Measurements from ENCODE around the gene CNOT8. TPM values are rescaled to one million over a fixed set of nuclear protein-coding genes. Genes with fewer than 3 reads are reported as not detected.
"Not testable (repeated sequence)": the region's sequence is repeated elsewhere in the genome, so short reads cannot be mapped to it uniquely, and the experiment has no call there.

The CNOT8 gene
- total RNA-seq, 1 donor from 2014 or later: 45.6 TPM

GRCh38 chr5:154834053-154834452, 24.4 kb upstream of the CNOT8 start:
- Histone ChIP-seq H3K27me3 (ENCODE audit: insufficient read depth, low read length) (no peaks in the 10 kb centered on the region), H2AFZ (ENCODE audit: low read depth, low read length) (no peak overlapping the region), H3K4me3 (ENCODE audit: insufficient read depth, low read depth, low read length) (no peak overlapping the region), H3K4me2 (ENCODE audit: low read length) (no peak overlapping the region), H3K79me2 (ENCODE audit: insufficient read depth, low read length) (no peaks in the 10 kb centered on the region), H4K20me1 (ENCODE audit: insufficient read depth, low read length) (peaks cover 7% of the 10 kb centered on the region), H3K4me1 (ENCODE audit: insufficient read depth, low read length) (peaks cover 18% of the 10 kb centered on the region), H3K9ac (ENCODE audit: low read length) (no peak overlapping the region), H3K9me3 (ENCODE audit: insufficient read depth, low read depth, low read length) (no peaks in the 10 kb centered on the region), H3K27ac (ENCODE audit: low read depth, low read length) (no peak overlapping the region), H3K36me3 (ENCODE audit: insufficient read depth, low read length) (no peaks in the 10 kb centered on the region)
- Mint-ChIP-seq H3K4me3 (ENCODE audit: unreplicated experiment) (no peak overlapping the region), H3K27me3 (ENCODE audit: low read depth, unreplicated experiment) (no peaks in the 10 kb centered on the region), H3K36me3 (ENCODE audit: low read depth, unreplicated experiment) (peaks cover 16% of the 10 kb centered on the region), H3K4me1 (ENCODE audit: low read depth, unreplicated experiment) (peaks cover 15% of the 10 kb centered on the region), H3K27ac (ENCODE audit: unreplicated experiment) (no peak overlapping the region), H3K9me3 (ENCODE audit: unreplicated experiment) (peaks cover 1% of the 10 kb centered on the region)
- DNase-seq (ENCODE audit: low read depth): no peak
- TF ChIP-seq CTCF (IDR thresholded peaks at IDR 0.05; ENCODE audit: insufficient read depth, low read depth, low read length): no peak
- no peak for TF ChIP-seq EZH2 (IDR thresholded peaks at IDR 0.05; ENCODE audit: insufficient read depth, low read length)
- FAIRE-seq: no peak

GRCh38 chr5:154835701-154836052, 22.8 kb upstream of the CNOT8 start:
- H3K36me3 ChIP-seq (ENCODE audit: insufficient read depth, low read length); H2AFZ ChIP-seq (ENCODE audit: low read depth, low read length); H3K4me3 Mint-ChIP-seq (ENCODE audit: unreplicated experiment); DNase-seq (ENCODE audit: low read depth); H3K27ac ChIP-seq (ENCODE audit: low read depth, low read length); H3K9ac ChIP-seq (ENCODE audit: low read length); H3K9me3 ChIP-seq (ENCODE audit: insufficient read depth, low read depth, low read length); H3K4me3 ChIP-seq (ENCODE audit: insufficient read depth, low read depth, low read length); H4K20me1 ChIP-seq (ENCODE audit: insufficient read depth, low read length); H3K79me2 ChIP-seq (ENCODE audit: insufficient read depth, low read length); H3K27me3 Mint-ChIP-seq (ENCODE audit: low read depth, unreplicated experiment); H3K27ac Mint-ChIP-seq (ENCODE audit: unreplicated experiment); FAIRE-seq; H3K27me3 ChIP-seq (ENCODE audit: insufficient read depth, low read length); H3K4me1 ChIP-seq (ENCODE audit: insufficient read depth, low read length); H3K9me3 Mint-ChIP-seq (ENCODE audit: unreplicated experiment): not testable (repeated sequence)
- peaks cover 11% of the 10 kb centered on the region for H3K36me3 Mint-ChIP-seq (ENCODE audit: low read depth, unreplicated experiment)
- peaks cover 12% of the 10 kb centered on the region for H3K4me1 Mint-ChIP-seq (ENCODE audit: low read depth, unreplicated experiment)
- H3K4me2 ChIP-seq (ENCODE audit: low read length): peak overlapping the region; percentile 26

- no peak overlapping the region for H2AFZ ChIP-seq (ENCODE audit: low read depth, low read length)
Measured at GRCh38 chr5:154836225-154836624, 22.2 kb upstream of the CNOT8 start.

More at GRCh38 chr5:154836225-154836624, 22.2 kb upstream of the CNOT8 start:
- TF ChIP-seq EZH2 (IDR thresholded peaks at IDR 0.05; ENCODE audit: insufficient read depth, low read length): no peak
- Histone ChIP-seq H3K27me3 (ENCODE audit: insufficient read depth, low read length) (no peaks in the 10 kb centered on the region), H3K4me3 (ENCODE audit: insufficient read depth, low read depth, low read length) (no peak overlapping the region), H3K4me1 (ENCODE audit: insufficient read depth, low read length) (peaks cover 7% of the 10 kb centered on the region), H3K36me3 (ENCODE audit: insufficient read depth, low read length) (no peaks in the 10 kb centered on the region), H3K9me3 (ENCODE audit: insufficient read depth, low read depth, low read length) (no peaks in the 10 kb centered on the region), H3K4me2 (ENCODE audit: low read length) (no peak overlapping the region), H3K27ac (ENCODE audit: low read depth, low read length) (no peak overlapping the region), H3K79me2 (ENCODE audit: insufficient read depth, low read length) (no peaks in the 10 kb centered on the region), H3K9ac (ENCODE audit: low read length) (no peak overlapping the region), H4K20me1 (ENCODE audit: insufficient read depth, low read length) (peaks cover 4% of the 10 kb centered on the region)
- Mint-ChIP-seq H3K27ac (ENCODE audit: unreplicated experiment) (no peak overlapping the region), H3K4me3 (ENCODE audit: unreplicated experiment) (no peak overlapping the region), H3K9me3 (ENCODE audit: unreplicated experiment) (peaks cover 1% of the 10 kb centered on the region), H3K27me3 (ENCODE audit: low read depth, unreplicated experiment) (no peaks in the 10 kb centered on the region), H3K36me3 (ENCODE audit: low read depth, unreplicated experiment) (peaks cover 8% of the 10 kb centered on the region), H3K4me1 (ENCODE audit: low read depth, unreplicated experiment) (peaks cover 18% of the 10 kb centered on the region)
- FAIRE-seq: no peak
- no peak for DNase-seq (ENCODE audit: low read depth)
